Kidney glomerular epithelial cell (primary cell): Measurements from ENCODE around the gene MKRN1.
"Not testable (repeated sequence)": the region's sequence is repeated elsewhere in the genome, so short reads cannot be mapped to it uniquely, and the experiment has no call there.

ENCODE experiments used
- DNase-seq: peaks from one replicate; lab custom pipeline; 2025; lab: John Stamatoyannopoulos, UW

MKRN1 gene

GRCh38 chr7:140484951-140485499 lies 5.7 kb upstream of the MKRN1 start:
- no peak for DNase-seq

- DNase-seq = no peak
Observed at GRCh38 chr7:140484479-140484878, 5.2 kb upstream of the MKRN1 start.

GRCh38 chr7:140479739-140480084 lies 407 bp upstream of the MKRN1 start:
- no peak for DNase-seq

- peak; percentile 40 for DNase-seq
Observed at GRCh38 chr7:140478246-140479061, 851 bp downstream of the MKRN1 start.

GRCh38 chr7:140476698-140477261 lies 2.5 kb downstream of the MKRN1 start:
- no peak for DNase-seq

- peak; percentile 37 for DNase-seq
Observed at GRCh38 chr7:140475747-140476333, 3.5 kb downstream of the MKRN1 start.

- DNase-seq = no peak
Observed at GRCh38 chr7:140463111-140463510, 16.2 kb downstream of the MKRN1 start.

GRCh38 chr7:140458916-140459315 lies 20.4 kb downstream of the MKRN1 start:
- DNase-seq = no peak

GRCh38 chr7:140458201-140458600 lies 21.1 kb downstream of the MKRN1 start:
- DNase-seq = no peak

- DNase-seq = peak; percentile 27
Observed at GRCh38 chr7:140456551-140457051, 22.7 kb downstream of the MKRN1 start.

- no peak for DNase-seq
Observed at GRCh38 chr7:140455743-140456142, 23.6 kb downstream of the MKRN1 start.

GRCh38 chr7:140454657-140455015 lies 24.7 kb downstream of the MKRN1 start:
- DNase-seq = no peak

- DNase-seq = not testable (repeated sequence)
Observed at GRCh38 chr7:140453785-140454656, 25.3 kb downstream of the MKRN1 start.

GRCh38 chr7:140453273-140453672 lies 26.0 kb downstream of the MKRN1 start:
- DNase-seq = no peak

- DNase-seq = no peak
Observed at GRCh38 chr7:140451716-140452115, 27.6 kb downstream of the MKRN1 start.

GRCh38 chr7:140448781-140449480 lies 30.4 kb downstream of the MKRN1 start:
- DNase-seq = no peak

- DNase-seq = no peak
Observed at GRCh38 chr7:140447841-140448240, 31.5 kb downstream of the MKRN1 start.

- DNase-seq = no peak
Observed at GRCh38 chr7:140446467-140446866, 32.8 kb downstream of the MKRN1 start.

- DNase-seq = no peak
Observed at GRCh38 chr7:140441519-140441918, 37.8 kb downstream of the MKRN1 start.

GRCh38 chr7:140440593-140440992 lies 38.7 kb downstream of the MKRN1 start:
- no peak for DNase-seq

GRCh38 chr7:140439359-140439758 lies 39.9 kb downstream of the MKRN1 start:
- DNase-seq = no peak
